ENCODE data around the gene PAX4. TPM values are rescaled to one million over a fixed set of nuclear protein-coding genes. Genes with fewer than 3 reads are reported as not detected.
"Not testable (repeated sequence)": the region's sequence is repeated elsewhere in the genome, so short reads cannot be mapped to it uniquely, and the experiment has no call there.

PAX4 gene
- total and polyA plus RNA-seq, 4 donors = not detected

GRCh38 chr7:127578036-127578684, 39.8 kb downstream of the PAX4 start:
- no peak overlapping the region for H3K27ac ChIP-seq (ENCODE audit: low read depth, low read length)
- H3K9me3 ChIP-seq (ENCODE audit: control insufficient read depth, insufficient read depth, low read length) = no peaks in the 10 kb centered on the region
- no peak overlapping the region for H3K4me3 ChIP-seq (ENCODE audit: low read depth, low read length)
- WGBS (ENCODE audit: insufficient coverage) = 74% methylated on average over 4 of the region's 5 CpGs
- H3K27me3 ChIP-seq (ENCODE audit: control insufficient read depth, insufficient read depth, low read length) = no peaks in the 10 kb centered on the region
- peaks cover 14% of the 10 kb centered on the region for H3K4me1 ChIP-seq (ENCODE audit: control insufficient read depth, insufficient read depth, low read length)
- peak in 2 of 6 donors; percentile 18 to 27 for DNase-seq (ENCODE audit: low read depth in 4 of 6, low spot score in 6 of 6)
- peaks cover 13% of the 10 kb centered on the region for H3K36me3 ChIP-seq (ENCODE audit: control insufficient read depth, insufficient read depth, low read length)

- no peaks in the 10 kb centered on the region for H3K4me1 ChIP-seq (ENCODE audit: control insufficient read depth, insufficient read depth, low read length)
- no peaks in the 10 kb centered on the region for H3K27me3 ChIP-seq (ENCODE audit: control insufficient read depth, insufficient read depth, low read length)
- no peak for DNase-seq (ENCODE audit: low read depth in 4 of 6, low spot score in 6 of 6)
- no peaks in the 10 kb centered on the region for H3K9me3 ChIP-seq (ENCODE audit: control insufficient read depth, insufficient read depth, low read length)
- H3K36me3 ChIP-seq (ENCODE audit: control insufficient read depth, insufficient read depth, low read length) = no peaks in the 10 kb centered on the region
- no peak overlapping the region for H3K4me3 ChIP-seq (ENCODE audit: low read depth, low read length)
- no peak overlapping the region for H3K27ac ChIP-seq (ENCODE audit: low read depth, low read length)
- WGBS (ENCODE audit: insufficient coverage) = 95% methylated on average over 2 of the region's 3 CpGs
These were observed 46.0 kb downstream of the PAX4 start for GRCh38 chr7:127571741-127572505.

GRCh38 chr7:127568034-127568433, 49.9 kb downstream of the PAX4 start:
- DNase-seq (ENCODE audit: low read depth in 4 of 6, low spot score in 6 of 6); H3K4me3 ChIP-seq (ENCODE audit: low read depth, low read length); H3K27ac ChIP-seq (ENCODE audit: low read depth, low read length); H3K36me3 ChIP-seq (ENCODE audit: control insufficient read depth, insufficient read depth, low read length); H3K9me3 ChIP-seq (ENCODE audit: control insufficient read depth, insufficient read depth, low read length); H3K4me1 ChIP-seq (ENCODE audit: control insufficient read depth, insufficient read depth, low read length); H3K27me3 ChIP-seq (ENCODE audit: control insufficient read depth, insufficient read depth, low read length): not testable (repeated sequence)
- no CpG with 5 or more reads among the region's 3 CpGs for WGBS (ENCODE audit: insufficient coverage)

DNA sequence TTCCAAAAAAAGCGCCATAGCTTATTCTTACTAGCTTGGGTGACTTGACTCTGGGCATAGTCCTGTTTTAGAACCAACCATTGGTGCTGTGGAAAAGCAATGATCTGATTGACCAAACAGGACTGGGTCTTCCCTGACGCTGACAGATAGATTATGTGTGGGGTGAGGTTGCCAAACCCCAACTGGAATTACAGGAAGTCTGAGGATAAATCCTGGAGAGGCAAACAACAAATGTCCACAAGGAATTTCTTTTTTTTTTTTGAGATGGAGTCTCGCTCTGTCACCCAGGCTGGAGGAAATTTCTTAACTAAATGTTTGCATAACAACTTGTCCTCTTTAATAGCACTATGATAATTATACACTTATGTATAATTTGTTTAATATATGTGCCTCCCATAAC, 51.7 kb downstream of the PAX4 start:
- DNase-seq (ENCODE audit: low read depth in 4 of 6, low spot score in 6 of 6) = no peak
- H3K9me3 ChIP-seq (ENCODE audit: control insufficient read depth, insufficient read depth, low read length) = no peaks in the 10 kb centered on the region
- no peak overlapping the region for H3K4me3 ChIP-seq (ENCODE audit: low read depth, low read length)
- no peaks in the 10 kb centered on the region for H3K27me3 ChIP-seq (ENCODE audit: control insufficient read depth, insufficient read depth, low read length)
- H3K36me3 ChIP-seq (ENCODE audit: control insufficient read depth, insufficient read depth, low read length) = no peaks in the 10 kb centered on the region
- no peaks in the 10 kb centered on the region for H3K4me1 ChIP-seq (ENCODE audit: control insufficient read depth, insufficient read depth, low read length)
- WGBS (ENCODE audit: insufficient coverage) = 33% methylated on average over 1 of the region's 3 CpGs
- no peak overlapping the region for H3K27ac ChIP-seq (ENCODE audit: low read depth, low read length)

Other genes starting within 250 kb of the PAX4 start
- 10 to 100 TPM; 30.1 to 39.5 TPM for gene ZNF800, start 225.4 kb downstream of the PAX4 start, total RNA-seq
- 10 to 100 TPM; 18.5 to 22.9 TPM for gene ZNF800, start 225.4 kb downstream of the PAX4 start, polyA plus RNA-seq (ENCODE audit: insufficient read length in 2 of 2)
- gene GCC1, start 32.5 kb downstream of the PAX4 start, total RNA-seq = 10 to 100 TPM; 11.3 to 13.1 TPM
- gene GCC1, start 32.5 kb downstream of the PAX4 start, polyA plus RNA-seq (ENCODE audit: insufficient read length in 2 of 2) = 10 to 100 TPM; 12.0 to 13.0 TPM
- 100 to 1,000 TPM; 105 to 169 TPM for gene ARF5, start 29.7 kb downstream of the PAX4 start, total RNA-seq
- 100 to 1,000 TPM; 269 to 293 TPM for gene ARF5, start 29.7 kb downstream of the PAX4 start, polyA plus RNA-seq (ENCODE audit: insufficient read length in 2 of 2)
- gene FSCN3, start 24.4 kb downstream of the PAX4 start, total RNA-seq = under 1 TPM; 0.50 to 0.79 TPM
- under 1 TPM; 0.27 to 0.54 TPM for gene FSCN3, start 24.4 kb downstream of the PAX4 start, polyA plus RNA-seq (ENCODE audit: insufficient read length in 2 of 2)
- gene SND1, start 34.1 kb upstream of the PAX4 start, total RNA-seq = 100 to 1,000 TPM in 1 of 2 donors, 10 to 100 TPM in 1; 72.1 to 125 TPM
- gene SND1, start 34.1 kb upstream of the PAX4 start, polyA plus RNA-seq (ENCODE audit: insufficient read length in 2 of 2) = 10 to 100 TPM; 90.3 to 92.3 TPM